IMR-90 (cell line): ENCODE data around the gene AGAP1.

ENCODE experiments used
- CTCF ChIP-seq: conservative IDR thresholded peaks from 2 replicates; pipeline ENCODE4 v1.5.1; 2012; ENCODE audit warnings: mild to moderate bottlenecking, low read depth, low read length, improper control_type of control experiment
- MAFK ChIP-seq: IDR thresholded peaks from 2 replicates; pipeline ENCODE4 v1.6.1; 2012; ENCODE audit warnings: low read depth, low read length, improper control_type of control experiment
- RCOR1 ChIP-seq: IDR thresholded peaks from 2 replicates; pipeline ENCODE4 v1.6.1; 2012; ENCODE audit warnings: mild to moderate bottlenecking, low read length, improper control_type of control experiment; ENCODE audit not compliant: insufficient replicate concordance
- USF2 ChIP-seq: fragments of 150-350 bp; IDR thresholded peaks from 2 replicates; pipeline ENCODE4 v1.6.1; 2017; ENCODE audit warnings: mild to moderate bottlenecking, antibody characterized with exemption, low read length, low read depth

DNA sequence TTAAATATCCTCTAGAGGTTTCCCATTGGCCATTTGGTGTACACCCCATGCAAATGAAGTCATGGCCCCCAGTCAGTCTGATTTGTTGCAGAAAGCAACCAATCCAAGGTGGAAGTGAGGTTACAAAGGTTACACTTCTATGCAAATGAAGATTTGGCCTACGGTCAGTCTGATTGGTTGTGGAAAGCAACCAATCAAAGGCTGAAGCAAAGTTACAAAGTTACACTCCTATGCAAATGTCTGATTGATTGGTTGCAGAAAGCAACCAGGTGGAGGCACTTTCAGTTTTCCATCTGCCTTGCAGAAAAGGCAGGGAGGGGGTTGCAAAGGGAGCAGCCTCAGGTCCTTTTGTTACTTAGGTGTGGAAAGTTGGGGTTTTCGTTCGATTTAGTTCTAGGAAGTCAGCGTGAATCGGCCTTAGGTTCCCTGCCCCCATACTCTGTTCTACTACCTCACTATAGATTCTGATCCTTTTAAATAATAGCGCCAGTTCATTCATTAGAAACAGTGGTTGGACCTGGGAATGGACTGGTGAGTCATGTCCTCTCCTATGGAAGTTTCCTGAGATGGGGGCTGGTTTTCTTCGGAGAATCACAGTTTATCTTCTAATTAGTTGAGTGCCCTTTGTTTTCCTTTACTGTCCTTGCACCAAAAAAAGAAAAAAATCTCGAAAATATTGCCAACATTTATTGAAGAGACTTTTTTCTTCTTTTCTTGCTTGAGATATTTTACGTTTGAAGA is 279.5 kb downstream of the AGAP1 start:
- TF ChIP-seq RCOR1 (no peak), MAFK (no peak), CTCF (no peak), USF2 (no peak)
